Fibroblast of villous mesenchyme (primary cell): ENCODE results near the gene NUDT22. TPM values are rescaled to one million over a fixed set of nuclear protein-coding genes. Genes with fewer than 3 reads are reported as not detected.

ENCODE experiments used
- DNase-seq: peaks from one replicate; pipeline ENCODE4 v3.0.0-alpha.2; 2010; ENCODE audit warnings: low read depth
- H3K4me3 ChIP-seq: 2 replicates; pipeline ENCODE4 v1.5.1; 2011; ENCODE audit warnings: low read depth, mild to moderate bottlenecking, low read length
- CTCF ChIP-seq: IDR thresholded peaks from 2 replicates; pipeline ENCODE4 v1.5.1; 2012; ENCODE audit warnings: low read depth, mild to moderate bottlenecking, low read length; ENCODE audit not compliant: insufficient read depth
- total RNA-seq: library from RNA; depleted of rRNA; stranded (reverse); fragments of >200 nt; gene quantifications from 2 replicates; pipeline ENCODE4 v1.2.3, GENCODE V29; 2012

Gene NUDT22
- total RNA-seq, 1 donor: 43.6 TPM

GRCh38 chr11:64211181-64211872 is 14.7 kb upstream of the NUDT22 start:
- no peak for TF ChIP-seq CTCF
- H3K4me3 ChIP-seq: no peak overlapping the region
- DNase-seq: no peak

GRCh38 chr11:64216879-64217278 is 9.2 kb upstream of the NUDT22 start:
- DNase-seq: no peak

GRCh38 chr11:64218628-64219353 is 7.3 kb upstream of the NUDT22 start:
- TF ChIP-seq CTCF: no peak
- no peak overlapping the region for H3K4me3 ChIP-seq
- no peak for DNase-seq

More at GRCh38 chr11:64216879-64217278, 9.2 kb upstream of the NUDT22 start:
- no peak for TF ChIP-seq CTCF
- no peak overlapping the region for H3K4me3 ChIP-seq

- DNase-seq: no peak
- TF ChIP-seq CTCF: no peak
- no peak overlapping the region for H3K4me3 ChIP-seq
Observed at GRCh38 chr11:64219354-64219684, 6.8 kb upstream of the NUDT22 start.

GRCh38 chr11:64219755-64220154 is 6.3 kb upstream of the NUDT22 start:
- DNase-seq: no peak
- H3K4me3 ChIP-seq: no peak overlapping the region
- no peak for TF ChIP-seq CTCF

- no peak for DNase-seq
- H3K4me3 ChIP-seq: no peak overlapping the region
- no peak for TF ChIP-seq CTCF
Observed at GRCh38 chr11:64220271-64220670, 5.8 kb upstream of the NUDT22 start.
